Activated T-helper 2 cell treated with anti-CD3 and anti-CD28 coated beads, Interferon-gamma antibody, Interleukin-2, Interleukin-4, amounts not matched to agents 10 μg/mL and 5 μg/mL and 100 μg/mL, durations not matched to agents 14 hours and 24 hours and 36 hours (primary cell): ENCODE data around the gene OR10A6. TPM values are rescaled to one million over a fixed set of nuclear protein-coding genes. Genes with fewer than 3 reads are reported as not detected.

Source experiments
- DNase-seq: peaks from one replicate; pipeline ENCODE4 v3.0.0; 2021; ENCODE audit warnings: low spot score
- H3K27ac Mint-ChIP-seq: one replicate; pipeline ENCODE4 v1.8.0; 2021; ENCODE audit warnings: mixed read lengths
- H3K27me3 Mint-ChIP-seq: one replicate; pipeline ENCODE4 v1.8.0; 2021; ENCODE audit warnings: low read depth, mixed read lengths
- H3K36me3 Mint-ChIP-seq: one replicate; pipeline ENCODE4 v1.8.0; 2021; ENCODE audit warnings: low read depth, mixed read lengths
- H3K4me1 Mint-ChIP-seq: one replicate; pipeline ENCODE4 v1.8.0; 2021; ENCODE audit warnings: low read depth, mixed read lengths
- H3K4me3 Mint-ChIP-seq: one replicate; pipeline ENCODE4 v1.8.0; 2021; ENCODE audit warnings: low read depth, mild to moderate bottlenecking, moderate library complexity, mixed read lengths
- H3K9me3 Mint-ChIP-seq: one replicate; pipeline ENCODE4 v1.8.0; 2021; ENCODE audit warnings: mixed read lengths
- intact Hi-C: fragments of 100-400 bp; cut with micrococcal nuclease; formaldehyde crosslinking; loops from one replicate; pipeline ENCODE4 v1.15.1; 2023
- total RNA-seq: library from RNA; stranded (reverse); gene quantifications from 2 replicates; pipeline ENCODE4 v1.2.3, GENCODE V29; 2022

The OR10A6 gene
- total RNA-seq = not detected in 2 replicates

- Mint-ChIP-seq H3K36me3 (no peaks in the 10 kb centered on the region), H3K4me3 (no peak within 1 kb of the TSS), H3K9me3 (no peaks in the 10 kb centered on the region), H3K4me1 (no peaks in the 10 kb centered on the region), H3K27ac (no peak within 1 kb of the TSS), H3K27me3 (no peaks in the 10 kb centered on the region)
- no peak for DNase-seq
- intact Hi-C loops = no loop called here
Observed at GRCh38 chr11:7931168-7931567, at the start of gene OR10A6. Gene OR10A6, minus strand, starts transcription at chr11:7931268. Its CDS starts 2,606 bp downstream, at chr11:7928662.

DNA sequence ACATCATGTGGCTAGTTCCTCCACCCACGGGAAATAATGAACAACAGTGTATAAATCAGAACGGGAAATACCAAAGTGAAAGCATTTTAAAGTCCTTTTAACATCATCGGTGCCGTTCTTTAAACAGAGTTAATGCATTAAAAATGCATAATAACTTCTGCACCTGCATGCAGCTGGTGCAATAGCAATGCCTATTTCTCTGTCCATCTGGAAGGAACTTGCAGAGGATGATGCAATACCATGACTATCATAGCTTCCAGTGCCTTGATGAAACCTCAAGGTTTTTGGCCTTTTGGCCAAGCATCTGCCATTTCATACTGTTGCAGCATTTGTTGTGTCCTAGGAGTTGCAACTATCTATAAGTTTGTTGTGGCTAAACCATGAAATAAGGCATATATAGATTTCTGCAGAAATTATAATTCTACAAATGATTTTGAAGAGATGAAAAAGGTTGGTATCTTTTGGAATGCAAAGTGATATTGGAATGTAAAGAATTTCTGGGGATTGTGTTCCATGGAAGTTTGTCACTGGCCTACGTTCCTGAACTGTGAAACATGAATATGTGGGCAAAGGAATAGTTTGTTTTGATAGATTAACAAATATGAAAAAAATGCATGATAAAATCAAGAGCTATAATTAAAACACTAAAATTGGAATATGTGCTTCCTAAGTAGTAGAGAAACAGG lies 46.3 kb upstream of the OR10A6 start:
- Mint-ChIP-seq H3K27ac (no peak overlapping the region), H3K4me1 (no peaks in the 10 kb centered on the region), H3K4me3 (no peak overlapping the region), H3K9me3 (no peaks in the 10 kb centered on the region), H3K36me3 (no peaks in the 10 kb centered on the region), H3K27me3 (no peaks in the 10 kb centered on the region)
- no peak for DNase-seq
- intact Hi-C loops = no loop called here

GRCh38 chr11:7974668-7975067 lies 43.6 kb upstream of the OR10A6 start:
- no peak overlapping the region for H3K27ac Mint-ChIP-seq
- intact Hi-C loops = no loop called here
- H3K4me1 Mint-ChIP-seq = no peaks in the 10 kb centered on the region

DNA sequence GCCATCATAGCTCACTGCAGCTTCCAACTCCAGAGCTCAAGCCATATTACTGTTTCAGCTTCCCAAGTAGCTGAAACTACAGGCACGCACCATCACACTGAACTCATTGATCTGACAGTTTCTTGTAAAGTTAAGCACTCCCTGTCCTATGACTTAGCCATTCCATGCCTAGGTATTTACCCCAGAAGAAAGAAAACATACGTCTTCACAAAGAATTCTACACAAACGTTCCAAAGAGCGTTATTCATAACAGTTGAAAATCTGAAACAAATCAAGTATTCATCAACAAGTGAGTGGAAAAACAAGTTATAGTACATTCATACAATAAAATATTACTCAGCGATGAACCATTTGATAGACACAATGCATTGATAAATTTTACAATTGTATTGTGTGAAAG lies 41.9 kb upstream of the OR10A6 start:
- no peaks in the 10 kb centered on the region for H3K36me3 Mint-ChIP-seq
- no peak for DNase-seq
- H3K27ac Mint-ChIP-seq = no peak overlapping the region
- H3K9me3 Mint-ChIP-seq = no peaks in the 10 kb centered on the region
- intact Hi-C loops = no loop called here
- H3K27me3 Mint-ChIP-seq = peaks cover 3% of the 10 kb centered on the region
- H3K4me1 Mint-ChIP-seq = no peaks in the 10 kb centered on the region
- H3K4me3 Mint-ChIP-seq = no peak overlapping the region

More at GRCh38 chr11:7974668-7975067, 43.6 kb upstream of the OR10A6 start:
- no peak for DNase-seq
- Mint-ChIP-seq H3K4me3 (no peak overlapping the region), H3K36me3 (no peaks in the 10 kb centered on the region), H3K9me3 (no peaks in the 10 kb centered on the region), H3K27me3 (no peaks in the 10 kb centered on the region)

DNA sequence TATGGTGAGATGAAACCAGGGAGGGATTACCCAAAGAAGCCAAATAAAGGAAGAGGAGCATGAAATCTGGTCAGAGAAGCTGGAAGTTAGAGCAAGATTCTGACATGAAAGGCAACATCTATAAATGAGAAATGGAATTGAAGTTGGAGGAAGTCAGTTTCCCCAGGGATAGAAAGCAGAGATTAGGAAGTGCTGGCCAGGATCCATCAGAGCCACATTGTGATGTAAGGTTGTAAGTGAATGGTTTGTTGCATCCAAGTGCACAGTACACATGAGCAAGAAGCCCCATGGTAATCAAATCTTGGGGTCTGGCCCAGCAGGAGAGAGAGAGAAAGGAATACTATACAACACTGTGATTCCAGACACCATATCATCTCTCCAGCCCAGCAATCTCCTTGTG lies 40.8 kb upstream of the OR10A6 start:
- Mint-ChIP-seq H3K4me3 (no peak overlapping the region), H3K9me3 (no peaks in the 10 kb centered on the region), H3K36me3 (no peaks in the 10 kb centered on the region), H3K27ac (no peak overlapping the region), H3K27me3 (peaks cover 3% of the 10 kb centered on the region), H3K4me1 (no peaks in the 10 kb centered on the region)
- DNase-seq = no peak
- intact Hi-C loops = no loop called here

DNA sequence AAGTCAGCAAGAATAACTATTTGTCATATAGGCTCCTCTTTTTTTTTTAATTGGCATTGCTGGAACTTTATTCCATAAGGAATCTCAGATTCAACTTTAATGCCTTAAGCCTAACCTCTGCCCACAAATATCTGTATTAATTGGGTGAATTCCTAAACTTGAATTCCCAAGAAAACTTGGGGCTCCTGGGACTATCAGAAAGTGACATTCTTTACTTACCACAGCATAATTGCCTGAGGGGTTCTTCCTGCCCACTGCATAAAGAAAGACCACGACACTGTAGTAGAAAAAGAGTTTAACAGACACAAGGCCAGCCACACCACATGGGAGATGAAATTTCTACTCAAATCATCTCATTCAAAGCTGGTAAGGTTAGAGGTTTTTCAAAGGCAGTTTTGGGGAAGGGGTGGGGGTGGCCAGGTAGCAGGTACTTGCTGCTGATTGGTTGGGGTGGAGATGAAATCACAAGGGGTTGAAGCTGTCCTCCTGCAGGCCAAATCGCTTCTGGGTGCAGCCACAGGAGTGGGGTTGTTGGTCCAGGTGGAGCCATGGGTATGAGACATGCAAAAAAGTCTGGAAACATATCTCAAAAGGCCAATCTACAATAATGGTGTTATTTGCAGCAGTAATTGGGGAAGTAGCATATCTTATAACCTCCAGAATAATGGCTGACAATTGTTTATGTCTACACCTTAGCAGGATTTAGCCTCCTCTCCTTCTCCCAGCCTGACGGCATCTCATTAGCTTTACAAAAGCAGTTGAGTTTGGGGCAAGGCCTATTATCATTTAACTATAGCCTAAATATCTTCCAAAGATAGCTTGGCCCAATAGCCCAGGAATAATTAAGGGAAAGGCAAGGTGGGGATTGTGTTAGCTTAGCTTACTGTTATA lies 38.9 kb upstream of the OR10A6 start:
- Mint-ChIP-seq H3K27ac (no peak overlapping the region), H3K4me1 (no peaks in the 10 kb centered on the region), H3K36me3 (no peaks in the 10 kb centered on the region), H3K9me3 (no peaks in the 10 kb centered on the region), H3K4me3 (no peak overlapping the region), H3K27me3 (peaks cover 3% of the 10 kb centered on the region)
- no peak for DNase-seq
- intact Hi-C loops = no loop called here

DNA sequence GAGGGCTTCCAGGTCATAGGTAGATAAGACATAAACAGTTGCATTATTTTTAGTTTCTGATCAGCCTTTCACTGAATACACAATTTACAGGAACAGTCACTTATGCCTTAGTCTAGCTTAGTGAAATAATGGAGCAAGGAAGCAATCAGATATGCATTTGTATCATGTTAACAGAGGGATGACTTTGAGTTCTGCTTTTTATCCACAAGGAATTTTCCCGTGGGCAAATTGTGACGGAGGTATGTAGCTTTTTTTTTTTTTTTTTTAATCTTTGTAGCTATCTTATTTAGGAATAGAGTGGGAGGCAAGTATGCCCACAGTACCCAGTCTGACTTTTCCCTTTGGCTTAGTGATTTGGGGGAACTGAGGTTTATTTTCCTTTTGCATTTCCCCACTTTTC lies 37.6 kb upstream of the OR10A6 start:
- Mint-ChIP-seq H3K36me3 (no peaks in the 10 kb centered on the region), H3K4me3 (no peak overlapping the region), H3K27ac (no peak overlapping the region), H3K27me3 (peaks cover 3% of the 10 kb centered on the region), H3K9me3 (no peaks in the 10 kb centered on the region), H3K4me1 (no peaks in the 10 kb centered on the region)
- DNase-seq = no peak
- intact Hi-C loops = no loop called here

GRCh38 chr11:7967826-7968225 lies 36.8 kb upstream of the OR10A6 start:
- H3K36me3 Mint-ChIP-seq = no peaks in the 10 kb centered on the region
- H3K4me3 Mint-ChIP-seq = no peak overlapping the region
- DNase-seq = no peak
- H3K27me3 Mint-ChIP-seq = peaks cover 3% of the 10 kb centered on the region
- H3K4me1 Mint-ChIP-seq = no peaks in the 10 kb centered on the region
- no peaks in the 10 kb centered on the region for H3K9me3 Mint-ChIP-seq
- intact Hi-C loops = no loop called here
- no peak overlapping the region for H3K27ac Mint-ChIP-seq

DNA sequence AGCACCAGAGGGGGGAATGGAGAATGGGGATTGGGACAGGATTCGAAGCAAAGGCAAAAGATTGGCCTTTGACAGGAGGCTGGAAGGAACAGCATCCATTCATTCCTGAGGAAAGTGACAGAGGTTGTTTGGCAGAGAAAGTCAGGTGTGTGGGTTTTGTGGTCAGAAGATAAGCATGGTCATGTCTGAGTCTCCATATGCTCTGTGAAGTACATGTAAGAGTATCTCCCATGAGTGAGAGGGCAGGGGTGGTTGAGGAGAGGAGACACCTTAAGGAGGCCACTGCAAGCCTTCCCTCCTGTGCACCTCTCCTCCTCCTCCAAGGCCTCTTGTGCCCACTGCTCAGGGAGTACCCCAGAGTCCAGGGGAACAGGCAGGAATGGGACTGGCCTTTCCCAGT lies 36.0 kb upstream of the OR10A6 start:
- Mint-ChIP-seq H3K27me3 (peaks cover 3% of the 10 kb centered on the region), H3K9me3 (no peaks in the 10 kb centered on the region), H3K4me1 (no peaks in the 10 kb centered on the region), H3K4me3 (no peak overlapping the region), H3K27ac (no peak overlapping the region), H3K36me3 (no peaks in the 10 kb centered on the region)
- DNase-seq = no peak
- intact Hi-C loops = no loop called here

DNA sequence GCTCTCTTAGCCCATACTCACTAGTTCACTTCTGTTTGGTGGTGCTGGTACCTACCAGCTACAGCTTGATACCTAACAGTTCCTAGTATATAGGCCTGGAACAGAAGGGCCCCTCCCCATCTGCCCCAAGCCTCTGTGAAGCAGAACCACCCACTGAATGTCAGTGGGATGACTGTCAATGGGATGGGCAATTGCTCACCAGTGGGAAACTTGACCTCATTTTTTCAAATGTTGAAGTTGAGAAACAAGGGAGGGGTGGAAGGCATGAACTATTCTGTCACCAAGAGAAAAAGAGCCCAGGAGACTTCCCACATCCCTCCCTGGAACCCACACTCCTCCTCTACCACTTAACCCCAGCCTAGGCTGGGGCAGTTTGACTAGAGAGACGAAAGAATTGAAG lies 34.3 kb upstream of the OR10A6 start, which contains the start of gene NLRP10:
Gene NLRP10 (minus strand): TSS at position 62 of the 400 bp plus-strand sequence. CDS start 1,952 bp downstream, outside the sequence.
- no peaks in the 10 kb centered on the region for H3K9me3 Mint-ChIP-seq
- no peak within 1 kb of the TSS for H3K4me3 Mint-ChIP-seq
- H3K27me3 Mint-ChIP-seq = peaks cover 3% of the 10 kb centered on the region
- intact Hi-C loops = no loop called here
- H3K4me1 Mint-ChIP-seq = no peaks in the 10 kb centered on the region
- DNase-seq = no peak
- H3K27ac Mint-ChIP-seq = no peak within 1 kb of the TSS
- H3K36me3 Mint-ChIP-seq = no peaks in the 10 kb centered on the region

DNA sequence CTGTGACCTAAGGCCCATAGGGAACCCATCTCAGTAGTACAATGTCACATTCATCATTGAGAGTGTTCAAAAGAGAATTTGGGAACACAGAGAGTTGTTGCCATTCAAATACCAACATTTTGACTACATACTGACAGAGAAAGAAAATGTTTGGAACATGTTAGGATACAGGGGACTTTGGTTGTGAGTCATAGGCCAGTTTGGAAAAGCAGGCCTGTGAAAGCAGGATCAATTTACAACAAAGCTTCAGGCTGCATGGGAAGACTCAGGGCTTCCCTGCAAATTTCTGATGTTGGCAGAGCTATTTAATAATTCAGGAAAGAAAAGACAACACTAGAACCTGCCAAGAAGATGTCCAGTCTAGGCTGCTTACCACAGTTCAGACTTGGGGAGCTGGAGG lies 33.8 kb upstream of the OR10A6 start:
- H3K36me3 Mint-ChIP-seq = no peaks in the 10 kb centered on the region
- H3K27me3 Mint-ChIP-seq = peaks cover 3% of the 10 kb centered on the region
- intact Hi-C loops = no loop called here
- H3K4me3 Mint-ChIP-seq = no peak overlapping the region
- no peaks in the 10 kb centered on the region for H3K4me1 Mint-ChIP-seq
- no peaks in the 10 kb centered on the region for H3K9me3 Mint-ChIP-seq
- H3K27ac Mint-ChIP-seq = no peak overlapping the region
- no peak for DNase-seq

GRCh38 chr11:7964261-7964660 lies 33.2 kb upstream of the OR10A6 start:
- H3K4me1 Mint-ChIP-seq = no peaks in the 10 kb centered on the region
- H3K27ac Mint-ChIP-seq = no peak overlapping the region
- no peaks in the 10 kb centered on the region for H3K9me3 Mint-ChIP-seq
- no peak for DNase-seq
- H3K27me3 Mint-ChIP-seq = peaks cover 3% of the 10 kb centered on the region
- no peak overlapping the region for H3K4me3 Mint-ChIP-seq
- intact Hi-C loops = no loop called here
- H3K36me3 Mint-ChIP-seq = no peaks in the 10 kb centered on the region

GRCh38 chr11:7955191-7955590 lies 24.1 kb upstream of the OR10A6 start:
- H3K9me3 Mint-ChIP-seq = no peaks in the 10 kb centered on the region

More at GRCh38 chr11:7955191-7955590, 24.1 kb upstream of the OR10A6 start:
- no peak overlapping the region for H3K4me3 Mint-ChIP-seq
- intact Hi-C loops = no loop called here
- no peaks in the 10 kb centered on the region for H3K36me3 Mint-ChIP-seq
- no peaks in the 10 kb centered on the region for H3K4me1 Mint-ChIP-seq
- no peak for DNase-seq
- no peak overlapping the region for H3K27ac Mint-ChIP-seq
- H3K27me3 Mint-ChIP-seq = no peaks in the 10 kb centered on the region
